ENCODE data around the gene RPL9.
"Not testable (repeated sequence)": the region's sequence is repeated elsewhere in the genome, so short reads cannot be mapped to it uniquely, and the experiment has no call there.

The RPL9 gene
- total RNA-seq, result 969 to 1,198 (median 1,051) reads per million in 3 donors

- Histone ChIP-seq H3K27ac (ENCODE audit: insufficient read depth, low read length, poor library complexity, severe bottlenecking) (peak within 1 kb of the TSS; percentile 98), H3K4me3 (ENCODE audit: insufficient read depth, low read depth, low read length, poor library complexity, severe bottlenecking) (peak within 1 kb of the TSS; percentile 91), H3K27me3 (replicated peaks; ENCODE audit: control insufficient read depth, insufficient read depth, low read length, poor library complexity, severe bottlenecking) (no peaks in the 10 kb centered on the region), H3K4me1 (ENCODE audit: control insufficient read depth, insufficient read depth, low read length, poor library complexity, severe bottlenecking) (peaks cover 8% of the 10 kb centered on the region), H3K9me3 (ENCODE audit: control insufficient read depth, low read length) (no peaks in the 10 kb centered on the region), H3K36me3 (ENCODE audit: control insufficient read depth, insufficient read depth, low read length) (peaks cover 46% of the 10 kb centered on the region)
- peak; percentile 90 to 91 (median 90) for DNase-seq
Measured at GRCh38 chr4:39458505-39459300, at the start of gene RPL9, which contains the start of gene LIAS. RPL9 (minus strand) TSS chr4:39458922; CDS start chr4:39458439, 483 bp downstream. LIAS (plus strand) TSS chr4:39459056; CDS start chr4:39459118, 62 bp downstream.

- Histone ChIP-seq H3K4me3 (ENCODE audit: insufficient read depth, low read depth, low read length, poor library complexity, severe bottlenecking) (no peak overlapping the region), H3K27ac (ENCODE audit: insufficient read depth, low read length, poor library complexity, severe bottlenecking) (no peak overlapping the region), H3K9me3 (ENCODE audit: control insufficient read depth, low read length) (no peaks in the 10 kb centered on the region), H3K27me3 (replicated peaks; ENCODE audit: control insufficient read depth, insufficient read depth, low read length, poor library complexity, severe bottlenecking) (no peaks in the 10 kb centered on the region), H3K4me1 (ENCODE audit: control insufficient read depth, insufficient read depth, low read length, poor library complexity, severe bottlenecking) (no peaks in the 10 kb centered on the region), H3K36me3 (ENCODE audit: control insufficient read depth, insufficient read depth, low read length) (peaks cover 38% of the 10 kb centered on the region)
- DNase-seq, result no peak
Measured at GRCh38 chr4:39505581-39505980, 46.9 kb upstream of the RPL9 start.

GRCh38 chr4:39504538-39504937, 45.8 kb upstream of the RPL9 start:
- Histone ChIP-seq H3K27ac (ENCODE audit: insufficient read depth, low read length, poor library complexity, severe bottlenecking) (no peak overlapping the region), H3K27me3 (replicated peaks; ENCODE audit: control insufficient read depth, insufficient read depth, low read length, poor library complexity, severe bottlenecking) (no peaks in the 10 kb centered on the region), H3K9me3 (ENCODE audit: control insufficient read depth, low read length) (no peaks in the 10 kb centered on the region), H3K4me1 (ENCODE audit: control insufficient read depth, insufficient read depth, low read length, poor library complexity, severe bottlenecking) (no peaks in the 10 kb centered on the region), H3K4me3 (ENCODE audit: insufficient read depth, low read depth, low read length, poor library complexity, severe bottlenecking) (no peak overlapping the region), H3K36me3 (ENCODE audit: control insufficient read depth, insufficient read depth, low read length) (peaks cover 30% of the 10 kb centered on the region)
- no peak for DNase-seq

GRCh38 chr4:39502664-39503035, 43.9 kb upstream of the RPL9 start:
- H3K4me3 ChIP-seq (ENCODE audit: insufficient read depth, low read depth, low read length, poor library complexity, severe bottlenecking); DNase-seq; H3K9me3 ChIP-seq (ENCODE audit: control insufficient read depth, low read length); H3K4me1 ChIP-seq (ENCODE audit: control insufficient read depth, insufficient read depth, low read length, poor library complexity, severe bottlenecking); H3K27ac ChIP-seq (ENCODE audit: insufficient read depth, low read length, poor library complexity, severe bottlenecking); H3K27me3 ChIP-seq (replicated peaks; ENCODE audit: control insufficient read depth, insufficient read depth, low read length, poor library complexity, severe bottlenecking): not testable (repeated sequence)
- peaks cover 26% of the 10 kb centered on the region for H3K36me3 ChIP-seq (ENCODE audit: control insufficient read depth, insufficient read depth, low read length)

GRCh38 chr4:39502019-39502663, 43.4 kb upstream of the RPL9 start:
- H3K9me3 ChIP-seq (ENCODE audit: control insufficient read depth, low read length), result no peaks in the 10 kb centered on the region
- H3K36me3 ChIP-seq (ENCODE audit: control insufficient read depth, insufficient read depth, low read length), result peaks cover 26% of the 10 kb centered on the region
- H3K4me1 ChIP-seq (ENCODE audit: control insufficient read depth, insufficient read depth, low read length, poor library complexity, severe bottlenecking), result no peaks in the 10 kb centered on the region
- no peak for DNase-seq
- no peaks in the 10 kb centered on the region for H3K27me3 ChIP-seq (replicated peaks; ENCODE audit: control insufficient read depth, insufficient read depth, low read length, poor library complexity, severe bottlenecking)
- H3K4me3 ChIP-seq (ENCODE audit: insufficient read depth, low read depth, low read length, poor library complexity, severe bottlenecking), result no peak overlapping the region
- H3K27ac ChIP-seq (ENCODE audit: insufficient read depth, low read length, poor library complexity, severe bottlenecking), result no peak overlapping the region

- Histone ChIP-seq H3K36me3 (ENCODE audit: control insufficient read depth, insufficient read depth, low read length) (peaks cover 15% of the 10 kb centered on the region), H3K4me3 (ENCODE audit: insufficient read depth, low read depth, low read length, poor library complexity, severe bottlenecking) (no peak overlapping the region)
- DNase-seq, result no peak
Measured at GRCh38 chr4:39498727-39499020, 40.0 kb upstream of the RPL9 start.

GRCh38 chr4:39497909-39498726, 39.4 kb upstream of the RPL9 start:
- H3K36me3 ChIP-seq (ENCODE audit: control insufficient read depth, insufficient read depth, low read length), result peaks cover 12% of the 10 kb centered on the region
- H3K9me3 ChIP-seq (ENCODE audit: control insufficient read depth, low read length), result no peaks in the 10 kb centered on the region
- no peaks in the 10 kb centered on the region for H3K27me3 ChIP-seq (replicated peaks; ENCODE audit: control insufficient read depth, insufficient read depth, low read length, poor library complexity, severe bottlenecking)
- no peaks in the 10 kb centered on the region for H3K4me1 ChIP-seq (ENCODE audit: control insufficient read depth, insufficient read depth, low read length, poor library complexity, severe bottlenecking)
- DNase-seq, result no peak
- no peak overlapping the region for H3K27ac ChIP-seq (ENCODE audit: insufficient read depth, low read length, poor library complexity, severe bottlenecking)
- H3K4me3 ChIP-seq (ENCODE audit: insufficient read depth, low read depth, low read length, poor library complexity, severe bottlenecking), result no peak overlapping the region

More at GRCh38 chr4:39498727-39499020, 40.0 kb upstream of the RPL9 start:
- Histone ChIP-seq H3K27ac (ENCODE audit: insufficient read depth, low read length, poor library complexity, severe bottlenecking) (no peak overlapping the region), H3K9me3 (ENCODE audit: control insufficient read depth, low read length) (no peaks in the 10 kb centered on the region), H3K4me1 (ENCODE audit: control insufficient read depth, insufficient read depth, low read length, poor library complexity, severe bottlenecking) (no peaks in the 10 kb centered on the region), H3K27me3 (replicated peaks; ENCODE audit: control insufficient read depth, insufficient read depth, low read length, poor library complexity, severe bottlenecking) (no peaks in the 10 kb centered on the region)

GRCh38 chr4:39495446-39496213, 36.9 kb upstream of the RPL9 start:
- peaks cover 4% of the 10 kb centered on the region for H3K36me3 ChIP-seq (ENCODE audit: control insufficient read depth, insufficient read depth, low read length)
- no peaks in the 10 kb centered on the region for H3K27me3 ChIP-seq (replicated peaks; ENCODE audit: control insufficient read depth, insufficient read depth, low read length, poor library complexity, severe bottlenecking)
- no peak overlapping the region for H3K4me3 ChIP-seq (ENCODE audit: insufficient read depth, low read depth, low read length, poor library complexity, severe bottlenecking)
- H3K4me1 ChIP-seq (ENCODE audit: control insufficient read depth, insufficient read depth, low read length, poor library complexity, severe bottlenecking), result no peaks in the 10 kb centered on the region
- no peaks in the 10 kb centered on the region for H3K9me3 ChIP-seq (ENCODE audit: control insufficient read depth, low read length)
- no peak overlapping the region for H3K27ac ChIP-seq (ENCODE audit: insufficient read depth, low read length, poor library complexity, severe bottlenecking)
- no peak for DNase-seq

GRCh38 chr4:39494354-39494753, 35.6 kb upstream of the RPL9 start:
- no peaks in the 10 kb centered on the region for H3K4me1 ChIP-seq (ENCODE audit: control insufficient read depth, insufficient read depth, low read length, poor library complexity, severe bottlenecking)
- H3K36me3 ChIP-seq (ENCODE audit: control insufficient read depth, insufficient read depth, low read length), result peaks cover 2% of the 10 kb centered on the region
- DNase-seq, result no peak
- H3K27me3 ChIP-seq (replicated peaks; ENCODE audit: control insufficient read depth, insufficient read depth, low read length, poor library complexity, severe bottlenecking), result no peaks in the 10 kb centered on the region
- H3K4me3 ChIP-seq (ENCODE audit: insufficient read depth, low read depth, low read length, poor library complexity, severe bottlenecking), result no peak overlapping the region
- H3K9me3 ChIP-seq (ENCODE audit: control insufficient read depth, low read length), result no peaks in the 10 kb centered on the region
- H3K27ac ChIP-seq (ENCODE audit: insufficient read depth, low read length, poor library complexity, severe bottlenecking), result no peak overlapping the region

Data from effector memory CD4-positive, alpha-beta T cell (primary cell).